B cell (primary cell): ENCODE measurements around the gene WARS2. TPM values are rescaled to one million over a fixed set of nuclear protein-coding genes. Genes with fewer than 3 reads are reported as not detected.

Source experiments
- ATAC-seq: fragments of 200-7000 bp; cut with Tn5 transposase; one replicate; pipeline ENCODE4 v1.10.0; 2021; ENCODE audit warnings: low read depth, mild to moderate bottlenecking, moderate number of reproducible peaks, moderate library complexity
- CTCF ChIA-PET: fragments of 350-600 bp; sonication (Branson Sonifier 250); formaldehyde crosslinking; loops from one replicate; lab custom pipeline; 2021; ENCODE audit warnings: antibody characterized with exemption, inconsistent platforms; lab: Charles Lee
- POLR2A ChIA-PET: fragments of 350-600 bp; sonication (Branson Sonifier 250); formaldehyde crosslinking; loops from one replicate; lab custom pipeline; 2021; ENCODE audit warnings: antibody characterized with exemption; lab: Charles Lee
- DNase-seq: peaks from one replicate; pipeline ENCODE4 v3.0.0; 2013
- H2AFZ ChIP-seq: 2 replicates; pipeline ENCODE4 v1.6.1; 2012; ENCODE audit warnings: mild to moderate bottlenecking, low read depth, low read length; ENCODE audit not compliant: insufficient read depth, poor library complexity, severe bottlenecking
- H3K27ac ChIP-seq, 2 donors: 1 replicate in 1 of 2; 2 replicates in 1 of 2; pipeline ENCODE4 v1.5.1; 2012 to 2013; ENCODE audit warnings: low read length in 2 of 2, mild to moderate bottlenecking in 2 of 2, moderate library complexity in 1 of 2
- H3K27me3 ChIP-seq, 4 experiments: fragments of 200-600 bp in 1 of 4; sonication (generic) in 1 of 4; replicated peaks in 1 of 4; 1 replicate in 2 of 4; 2 replicates in 2 of 4; pipeline versions ENCODE4 v1.6.1 to v1.7.0; 2013 to 2016; ENCODE audit warnings: low read length in 3 of 4, mild to moderate bottlenecking in 2 of 4, mixed read lengths in 1 of 4, moderate library complexity in 1 of 4; ENCODE audit not compliant: insufficient read depth in 4 of 4, control insufficient read depth in 3 of 4; ENCODE audit errors: control extremely low read depth in 1 of 4
- H3K36me3 ChIP-seq, 2 experiments: replicated peaks in 1 of 2; 1 replicate in 1 of 2; 2 replicates in 1 of 2; pipeline versions ENCODE4 v1.6.1 to v1.7.1; 2013; ENCODE audit warnings: low read length in 1 of 2; ENCODE audit not compliant: insufficient read depth in 2 of 2, control insufficient read depth in 1 of 2; ENCODE audit errors: control extremely low read depth in 1 of 2, extremely low read depth in 1 of 2
- H3K4me1 ChIP-seq, 2 donors: fragments of 200-600 bp in 1 of 2; sonication (generic) in 1 of 2; 1 replicate in 1 of 2; 2 replicates in 1 of 2; pipeline versions ENCODE4 v1.5.1 to v1.6.1; 2013 to 2017; ENCODE audit warnings: low read length in 2 of 2; ENCODE audit not compliant: control insufficient read depth in 2 of 2, insufficient read depth in 2 of 2
- H3K4me2 ChIP-seq: replicated peaks from 2 replicates; pipeline ENCODE3; 2012; ENCODE audit warnings: mild to moderate bottlenecking, low read depth, low read length; ENCODE audit not compliant: poor library complexity, severe bottlenecking
- H3K4me3 ChIP-seq, 5 experiments: fragments of 200-600 bp in 1 of 5; sonication (generic) in 1 of 5; 1 replicate in 3 of 5; 2 replicates in 2 of 5; pipeline versions ENCODE4 v1.5.1 to v1.7.0; 2011 to 2016; ENCODE audit warnings: low read length in 4 of 5, mild to moderate bottlenecking in 4 of 5, low read depth in 2 of 5, control low read depth in 1 of 5, moderate library complexity in 1 of 5; ENCODE audit not compliant: insufficient read depth in 1 of 5; ENCODE audit errors: control extremely low read depth in 1 of 5, extremely low read depth in 1 of 5
- H3K79me2 ChIP-seq: fragments of 200-600 bp; sonication (generic); one replicate; pipeline ENCODE4 v1.6.0; 2016; ENCODE audit warnings: low read length; ENCODE audit not compliant: control insufficient read depth, insufficient read depth
- H3K9ac ChIP-seq: fragments of 200-600 bp; sonication (generic); 2 replicates; pipeline ENCODE4 v1.6.1; 2017; ENCODE audit warnings: mild to moderate bottlenecking, low read length, moderate library complexity
- H3K9me3 ChIP-seq, 3 donors: one replicate each; pipeline versions ENCODE4 v1.6.1 to v1.7.1; 2013; ENCODE audit warnings: low read length in 2 of 3; ENCODE audit not compliant: control insufficient read depth in 2 of 3, insufficient read depth in 1 of 3; ENCODE audit errors: control extremely low read depth in 1 of 3
- H4K20me1 ChIP-seq: 2 replicates; pipeline ENCODE4 v1.6.0; 2012; ENCODE audit warnings: mild to moderate bottlenecking, low read length; ENCODE audit not compliant: insufficient read depth, control insufficient read depth, poor library complexity, severe bottlenecking
- H3K27ac Mint-ChIP-seq: one replicate; pipeline ENCODE4 v1.8.0; 2021; ENCODE audit warnings: mixed read lengths
- H3K27me3 Mint-ChIP-seq: one replicate; pipeline ENCODE4 v1.8.0; 2021; ENCODE audit warnings: mixed read lengths
- H3K4me1 Mint-ChIP-seq: one replicate; pipeline ENCODE4 v1.8.0; 2021; ENCODE audit warnings: mixed read lengths
- H3K4me3 Mint-ChIP-seq: one replicate; pipeline ENCODE4 v1.8.0; 2021; ENCODE audit warnings: mixed read lengths
- H3K9me3 Mint-ChIP-seq: one replicate; pipeline ENCODE4 v1.8.0; 2022; ENCODE audit warnings: mixed read lengths; ENCODE audit not compliant: insufficient read depth
- EZH2 ChIP-seq: IDR thresholded peaks from 2 replicates; pipeline ENCODE4 v1.6.1; 2012; ENCODE audit warnings: borderline replicate concordance, low read depth, mild to moderate bottlenecking, moderate library complexity, low read length; ENCODE audit not compliant: insufficient read depth, poor library complexity, severe bottlenecking
- WGBS: methylation state at CpG from one replicate; pipeline ENCODE4 v1.1.5; 2013; ENCODE audit warnings: missing lambda C conversion rate; ENCODE audit not compliant: insufficient coverage; 5-methylcytosine and 5-hydroxymethylcytosine counted together
- intact Hi-C: fragments of 100-400 bp; cut with micrococcal nuclease; formaldehyde crosslinking; loops from one replicate; pipeline ENCODE4 v1.10.0; 2022
- polyA plus RNA-seq: library from polyadenylated mRNA; depleted of rRNA; stranded (reverse); fragments of >200 nt; gene quantifications from 2 replicates; pipeline ENCODE4 v1.2.3, GENCODE V29; 2012
- total RNA-seq, 2 donors: library from RNA; stranded (reverse); fragments of 120-200 nt in 1 of 2; gene quantifications; 1 replicate in 1 of 2; 2 replicates in 1 of 2; pipeline versions ENCODE4 v1.2.3 to v1.2.4, GENCODE V29; 2013 to 2022
- TF ChIP-seq, protein P1 (sequence below): fragments of 200-600 bp; IDR thresholded peaks from one replicate; pipeline ENCODE4 v1.8.0; 2022; ENCODE audit warnings: antibody characterized with exemption, mild to moderate bottlenecking

Gene WARS2
- total and polyA plus RNA-seq, 2 donors (not counting 1 experiment from before 2014, with no cell fraction given): 4.2 to 14.3 TPM

DNA sequence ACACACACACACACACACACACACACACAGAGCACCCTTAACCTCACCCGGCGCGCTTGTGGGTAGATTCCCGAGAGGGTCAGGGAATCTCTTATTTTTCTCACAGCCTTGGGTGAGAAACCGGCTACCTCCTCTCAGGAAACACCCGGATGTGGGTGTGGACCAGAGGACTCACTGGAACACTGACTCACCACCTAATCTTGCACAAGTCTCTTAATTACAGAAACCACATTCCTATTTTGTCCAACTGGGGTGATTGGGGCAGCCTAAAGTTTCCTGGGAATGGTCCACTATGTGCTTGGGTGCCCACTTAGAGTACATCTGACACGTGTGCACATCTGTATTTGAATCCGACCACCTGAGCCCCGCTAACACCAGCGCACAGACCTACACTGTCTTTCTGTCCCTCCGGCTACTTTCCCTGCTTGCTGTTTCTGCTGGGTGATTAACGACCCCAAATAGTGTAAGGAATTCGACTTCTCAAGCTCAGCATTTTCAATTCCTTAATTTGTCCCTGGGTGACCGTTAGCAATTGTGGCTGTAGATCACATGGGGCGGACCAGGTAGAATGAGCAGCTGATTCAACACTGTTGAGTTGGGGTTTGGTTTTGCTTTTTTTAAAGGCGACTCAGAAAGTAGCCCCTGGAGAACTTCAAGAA, 138.3 kb downstream of the WARS2 start:
- H4K20me1 ChIP-seq: no peaks in the 10 kb centered on the region
- 16% methylated on average over 9 of the region's 16 CpGs for WGBS
- Mint-ChIP-seq H3K9me3 (peaks cover 4% of the 10 kb centered on the region), H3K27ac (no peak overlapping the region), H3K27me3 (peaks cover 78% of the 10 kb centered on the region), H3K4me1 (peaks cover 12% of the 10 kb centered on the region), H3K4me3 (no peak overlapping the region)
- no peak overlapping the region for H3K4me3 ChIP-seq
- H3K27ac ChIP-seq: no peak overlapping the region
- H3K36me3 ChIP-seq: no peaks in the 10 kb centered on the region
- ChIA-PET CTCF (no interaction called here), POLR2A (no interaction called here)
- intact Hi-C loops: no loop called here
- peaks cover 3 to 91% (median 63%) of the 10 kb centered on the region in 4 experiments for H3K27me3 ChIP-seq
- no peak overlapping the region for H3K4me2 ChIP-seq
- H3K79me2 ChIP-seq: no peaks in the 10 kb centered on the region
- no peak overlapping the region for H3K9ac ChIP-seq
- H3K4me1 ChIP-seq: peaks cover 7% of the 10 kb centered on the region in 2 donors
- no peak overlapping the region for H2AFZ ChIP-seq
- peaks cover 0 to 51% (median 3%) of the 10 kb centered on the region in 3 donors for H3K9me3 ChIP-seq
- DNase-seq (no peak), ATAC-seq (no peak)
- no peak for TF ChIP-seq EZH2
- TF ChIP-seq, protein P1, sequence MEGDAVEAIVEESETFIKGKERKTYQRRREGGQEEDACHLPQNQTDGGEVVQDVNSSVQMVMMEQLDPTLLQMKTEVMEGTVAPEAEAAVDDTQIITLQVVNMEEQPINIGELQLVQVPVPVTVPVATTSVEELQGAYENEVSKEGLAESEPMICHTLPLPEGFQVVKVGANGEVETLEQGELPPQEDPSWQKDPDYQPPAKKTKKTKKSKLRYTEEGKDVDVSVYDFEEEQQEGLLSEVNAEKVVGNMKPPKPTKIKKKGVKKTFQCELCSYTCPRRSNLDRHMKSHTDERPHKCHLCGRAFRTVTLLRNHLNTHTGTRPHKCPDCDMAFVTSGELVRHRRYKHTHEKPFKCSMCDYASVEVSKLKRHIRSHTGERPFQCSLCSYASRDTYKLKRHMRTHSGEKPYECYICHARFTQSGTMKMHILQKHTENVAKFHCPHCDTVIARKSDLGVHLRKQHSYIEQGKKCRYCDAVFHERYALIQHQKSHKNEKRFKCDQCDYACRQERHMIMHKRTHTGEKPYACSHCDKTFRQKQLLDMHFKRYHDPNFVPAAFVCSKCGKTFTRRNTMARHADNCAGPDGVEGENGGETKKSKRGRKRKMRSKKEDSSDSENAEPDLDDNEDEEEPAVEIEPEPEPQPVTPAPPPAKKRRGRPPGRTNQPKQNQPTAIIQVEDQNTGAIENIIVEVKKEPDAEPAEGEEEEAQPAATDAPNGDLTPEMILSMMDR: no peak

DNA sequence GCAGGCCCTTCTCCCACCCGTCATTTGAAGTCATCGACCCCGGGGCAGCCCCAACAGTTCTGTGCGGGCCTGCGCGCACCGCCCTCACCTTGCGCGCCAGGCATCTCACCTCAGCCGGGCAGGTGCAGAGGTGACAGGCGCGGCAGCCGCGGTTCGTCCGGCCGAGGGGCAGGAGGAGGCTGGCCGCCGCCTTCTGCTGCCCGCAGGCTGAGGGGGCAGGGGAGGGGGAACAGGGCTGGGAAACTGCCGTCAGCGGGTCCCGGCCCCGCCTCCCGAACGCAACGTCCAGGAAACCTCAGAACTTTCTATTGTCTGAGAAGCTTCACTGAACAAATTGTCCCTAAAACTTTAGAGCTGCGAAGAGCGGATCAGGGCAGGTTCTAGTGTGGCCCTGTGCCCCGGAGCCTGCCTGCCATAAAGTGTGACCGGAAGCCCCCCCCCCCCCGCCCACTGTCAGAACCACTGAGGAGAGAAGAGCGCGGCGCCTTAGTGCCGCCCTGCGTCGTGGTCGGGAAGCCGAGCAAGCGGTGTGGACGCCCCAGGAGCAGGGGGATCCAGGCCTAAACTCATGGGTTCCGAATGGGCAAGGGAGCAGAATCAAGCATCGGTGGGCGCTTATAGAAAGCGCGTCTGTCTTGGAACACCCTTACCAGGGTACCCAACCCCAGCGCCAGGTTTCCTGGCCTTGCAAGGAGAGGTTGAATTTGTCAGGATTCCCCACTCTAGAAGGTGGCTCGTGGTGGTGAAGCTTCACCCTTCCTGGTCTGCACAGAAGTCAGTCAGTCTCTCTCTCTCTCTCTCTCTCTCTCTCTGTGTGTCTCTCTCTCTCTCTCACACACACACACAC, 139.0 kb downstream of the WARS2 start:
- ATAC-seq (no peak), DNase-seq (peak; percentile 13)
- H3K4me2 ChIP-seq: no peak overlapping the region
- Mint-ChIP-seq H3K4me1 (peaks cover 11% of the 10 kb centered on the region), H3K27me3 (peaks cover 80% of the 10 kb centered on the region), H3K27ac (no peak overlapping the region), H3K4me3 (no peak overlapping the region), H3K9me3 (peaks cover 4% of the 10 kb centered on the region)
- TF ChIP-seq, protein P1: no peak
- TF ChIP-seq EZH2: no peak
- H3K4me1 ChIP-seq: peaks cover 4 to 6% of the 10 kb centered on the region in 2 donors
- H2AFZ ChIP-seq: no peak overlapping the region
- H3K36me3 ChIP-seq: no peaks in the 10 kb centered on the region
- H3K9ac ChIP-seq: no peak overlapping the region
- H4K20me1 ChIP-seq: no peaks in the 10 kb centered on the region
- intact Hi-C loops: no loop called here
- H3K4me3 ChIP-seq: no peak overlapping the region
- H3K9me3 ChIP-seq: peaks cover 0 to 43% (median 3%) of the 10 kb centered on the region in 3 donors
- POLR2A ChIA-PET: no interaction called here
- no peaks in the 10 kb centered on the region for H3K79me2 ChIP-seq
- H3K27me3 ChIP-seq: peaks cover 3 to 90% (median 65%) of the 10 kb centered on the region in 4 experiments
- CTCF ChIA-PET: no interaction called here
- no peak overlapping the region for H3K27ac ChIP-seq
- 10% methylated on average over 41 of the region's 49 CpGs for WGBS
